ENCODE data around the gene PIP5K1B.

DNA sequence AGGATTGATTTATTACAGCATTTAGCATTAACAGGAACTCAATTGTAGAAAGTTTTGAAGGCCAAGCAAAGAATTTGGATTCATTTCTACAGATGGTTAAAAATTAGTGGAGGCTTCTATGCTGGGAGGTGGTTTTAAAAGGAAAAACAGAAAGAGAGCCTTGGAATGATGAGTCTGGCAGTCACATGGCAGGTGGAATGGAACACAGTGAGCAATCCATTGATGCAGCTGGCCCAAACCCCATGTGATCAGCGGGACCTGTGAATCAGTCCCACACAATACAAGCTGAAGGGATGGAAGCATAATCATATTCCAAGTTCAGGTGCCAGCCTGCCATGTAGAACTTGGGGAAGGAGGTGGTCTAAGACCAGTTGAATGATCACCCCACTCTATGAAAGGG, 147.9 kb downstream of the PIP5K1B start:
- TF ChIP-seq, protein P1, sequence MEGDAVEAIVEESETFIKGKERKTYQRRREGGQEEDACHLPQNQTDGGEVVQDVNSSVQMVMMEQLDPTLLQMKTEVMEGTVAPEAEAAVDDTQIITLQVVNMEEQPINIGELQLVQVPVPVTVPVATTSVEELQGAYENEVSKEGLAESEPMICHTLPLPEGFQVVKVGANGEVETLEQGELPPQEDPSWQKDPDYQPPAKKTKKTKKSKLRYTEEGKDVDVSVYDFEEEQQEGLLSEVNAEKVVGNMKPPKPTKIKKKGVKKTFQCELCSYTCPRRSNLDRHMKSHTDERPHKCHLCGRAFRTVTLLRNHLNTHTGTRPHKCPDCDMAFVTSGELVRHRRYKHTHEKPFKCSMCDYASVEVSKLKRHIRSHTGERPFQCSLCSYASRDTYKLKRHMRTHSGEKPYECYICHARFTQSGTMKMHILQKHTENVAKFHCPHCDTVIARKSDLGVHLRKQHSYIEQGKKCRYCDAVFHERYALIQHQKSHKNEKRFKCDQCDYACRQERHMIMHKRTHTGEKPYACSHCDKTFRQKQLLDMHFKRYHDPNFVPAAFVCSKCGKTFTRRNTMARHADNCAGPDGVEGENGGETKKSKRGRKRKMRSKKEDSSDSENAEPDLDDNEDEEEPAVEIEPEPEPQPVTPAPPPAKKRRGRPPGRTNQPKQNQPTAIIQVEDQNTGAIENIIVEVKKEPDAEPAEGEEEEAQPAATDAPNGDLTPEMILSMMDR (IDR thresholded peaks at IDR 0.05), result no peak
- TF ChIP-seq POLR2A (IDR thresholded peaks at IDR 0.05), result peak in 1 of 2 donors; percentile 15
